Endothelial cell of umbilical vein (primary cell): ENCODE results near the gene CFAP68.

Experiments
- CTCF ChIP-seq, 2 donors: IDR thresholded peaks; 1 replicate in 1 of 2; 2 replicates in 1 of 2; pipeline ENCODE4 v1.5.1; 2011; ENCODE audit warnings: low read length in 2 of 2, mild to moderate bottlenecking in 2 of 2, moderate library complexity in 2 of 2, control low read depth in 1 of 2, inconsistent platforms in 1 of 2, low read depth in 1 of 2; ENCODE audit not compliant: insufficient read depth in 1 of 2; ENCODE audit errors: extremely low read depth in 1 of 2
- EZH2 ChIP-seq: IDR thresholded peaks from 2 replicates; pipeline ENCODE4 v1.6.1; 2012; ENCODE audit warnings: borderline replicate concordance, low read depth, mild to moderate bottlenecking, moderate library complexity, low read length, inconsistent platforms; ENCODE audit not compliant: severe bottlenecking
- FOS ChIP-seq: IDR thresholded peaks from 2 replicates; pipeline ENCODE4 v1.6.1; 2011; ENCODE audit warnings: mild to moderate bottlenecking, low read length, moderate library complexity, borderline replicate concordance; ENCODE audit not compliant: insufficient read depth
- JUN ChIP-seq: IDR thresholded peaks from 2 replicates; pipeline ENCODE4 v1.6.1; 2011; ENCODE audit warnings: borderline replicate concordance, low read depth; ENCODE audit not compliant: insufficient read length, insufficient read depth
- MAX ChIP-seq: IDR thresholded peaks from 2 replicates; pipeline ENCODE4 v1.6.1; 2011; ENCODE audit not compliant: insufficient read depth, insufficient read length
- MYC ChIP-seq: IDR thresholded peaks from one replicate; pipeline ENCODE4 v1.6.1; 2011; ENCODE audit warnings: mild to moderate bottlenecking, low read depth, low read length
- POLR2A ChIP-seq: IDR thresholded peaks from 2 replicates; pipeline ENCODE4 v1.6.1; 2012; ENCODE audit warnings: low read depth, mild to moderate bottlenecking, control low read depth, low read length
- POLR2AphosphoS5 ChIP-seq: IDR thresholded peaks from 2 replicates; pipeline ENCODE4 v1.6.1; 2012; ENCODE audit warnings: low read depth, mild to moderate bottlenecking, control low read depth, low read length, moderate library complexity; ENCODE audit not compliant: insufficient read depth

GRCh38 chr11:111923351-111923788 is 44.0 kb downstream of the CFAP68 start:
- TF ChIP-seq POLR2A (no peak), POLR2AphosphoS5 (no peak), MAX (no peak), CTCF (IDR thresholded peaks at IDR 0.05; ENCODE audit: extremely low read depth in 1 of 2, insufficient read depth in 1 of 2, low read depth in 1 of 2, low read length in 2 of 2) (no peak), JUN (no peak), MYC (no peak), EZH2 (no peak), FOS (no peak)
